GM19463 (cell line): ENCODE results near the gene OR1C1.
"Not testable (repeated sequence)": the region's sequence is repeated elsewhere in the genome, so short reads cannot be mapped to it uniquely, and the experiment has no call there.

ENCODE experiments used
- ATAC-seq: cut with Tn5 transposase; IDR thresholded peaks from one replicate; pipeline ENCODE4 v1.9.1; 2021; ENCODE audit warnings: mild to moderate bottlenecking, moderate library complexity; ENCODE audit not compliant: unreplicated experiment

OR1C1 gene

GRCh38 chr1:247760456-247760855 is at the start of gene OR1C1:
Gene OR1C1 (minus strand): TSS chr1:247760556. CDS start chr1:247758406, 2,150 bp downstream.
- no peak for ATAC-seq

GRCh38 chr1:247797518-247797917 is 37.2 kb upstream of the OR1C1 start:
- no peak for ATAC-seq

GRCh38 chr1:247769603-247770002 is 9.2 kb upstream of the OR1C1 start:
- ATAC-seq, result no peak

GRCh38 chr1:247754311-247754710 is 6.0 kb downstream of the OR1C1 start:
- not testable (repeated sequence) for ATAC-seq

- ATAC-seq, result no peak
Measured at GRCh38 chr1:247749870-247750269, 10.5 kb downstream of the OR1C1 start.

- no peak for ATAC-seq
Measured at GRCh38 chr1:247748041-247748440, 12.3 kb downstream of the OR1C1 start, which contains the start of gene OR14A2. Gene OR14A2 (minus strand): TSS chr1:247748141.

- no peak for ATAC-seq
Measured at GRCh38 chr1:247747616-247748015, 12.7 kb downstream of the OR1C1 start.

GRCh38 chr1:247746391-247746935 is 13.9 kb downstream of the OR1C1 start:
- no peak for ATAC-seq

- not testable (repeated sequence) for ATAC-seq
Measured at GRCh38 chr1:247742215-247742760, 18.1 kb downstream of the OR1C1 start.

- no peak for ATAC-seq
Measured at GRCh38 chr1:247741756-247742155, 18.6 kb downstream of the OR1C1 start.

- ATAC-seq, result no peak
Measured at GRCh38 chr1:247740721-247741120, 19.6 kb downstream of the OR1C1 start.

GRCh38 chr1:247738315-247738714 is 22.0 kb downstream of the OR1C1 start, which contains the start of gene OR14K1:
Gene OR14K1 (plus strand): TSS chr1:247738615. CDS start chr1:247738615, 0 bp downstream.
- no peak for ATAC-seq

- ATAC-seq, result no peak
Measured at GRCh38 chr1:247721222-247721621, 39.1 kb downstream of the OR1C1 start.

- ATAC-seq, result no peak
Measured at GRCh38 chr1:247716546-247716945, 43.8 kb downstream of the OR1C1 start, which contains the start of gene OR6F1. Gene OR6F1 (minus strand): TSS chr1:247716646. CDS start chr1:247712755, 3,891 bp downstream.

- no peak for ATAC-seq
Measured at GRCh38 chr1:247713753-247714152, 46.6 kb downstream of the OR1C1 start.

- ATAC-seq, result not testable (repeated sequence)
Measured at GRCh38 chr1:247710681-247711080, 49.7 kb downstream of the OR1C1 start.
